HepG2 (cell line): Measurements from ENCODE around the gene MEI1. TPM values are rescaled to one million over a fixed set of nuclear protein-coding genes. Genes with fewer than 3 reads are reported as not detected.

Source experiments
- FOXO4 ChIP-seq: sonication (generic); formaldehyde crosslinking; conservative IDR thresholded peaks from 2 replicates; pipeline ENCODE4 v1.8.1; 2023; ENCODE audit warnings: missing genetic modification reagents
- HOXA7 ChIP-seq: sonication (generic); formaldehyde crosslinking; IDR thresholded peaks from 2 replicates; pipeline ENCODE4 v1.8.1; 2022; ENCODE audit warnings: mild to moderate bottlenecking, missing genetic modification reagents, moderate library complexity
- MXI1 ChIP-seq: IDR thresholded peaks from 3 replicates; pipeline ENCODE4 v1.6.1; 2012; ENCODE audit warnings: low read depth, low read length, inconsistent platforms, borderline replicate concordance
- SMYD3 ChIP-seq: sonication (generic); formaldehyde crosslinking; IDR thresholded peaks from 2 replicates; pipeline ENCODE4 v1.8.1; 2023; ENCODE audit warnings: mild to moderate bottlenecking, missing genetic modification reagents
- SNRNP70 ChIP-seq: fragments of 200-400 bp; formaldehyde crosslinking; IDR thresholded peaks from 2 replicates; pipeline ENCODE4 v1.6.1; 2017; ENCODE audit warnings: mild to moderate bottlenecking, low read depth, low read length, moderate library complexity
- SSRP1 ChIP-seq: IDR thresholded peaks from 2 replicates; pipeline ENCODE4 v1.6.1; 2016; ENCODE audit warnings: control low read depth
- YY1 ChIP-seq: IDR thresholded peaks from 2 replicates; pipeline ENCODE4 v1.6.1; 2011; ENCODE audit warnings: low read length, low read depth, moderate library complexity, mild to moderate bottlenecking; ENCODE audit not compliant: insufficient read depth, insufficient replicate concordance
- ZHX1 ChIP-seq: sonication (generic); formaldehyde crosslinking; IDR thresholded peaks from 2 replicates; pipeline ENCODE4 v1.8.1; 2022; ENCODE audit warnings: low read depth, mild to moderate bottlenecking, missing genetic modification reagents
- ZNF350 ChIP-seq: sonication (generic); formaldehyde crosslinking; IDR thresholded peaks from 2 replicates; pipeline ENCODE4 v1.4.0; 2020; ENCODE audit warnings: mild to moderate bottlenecking, low read depth, missing genetic modification reagents, borderline replicate concordance
- ZNF407 ChIP-seq: sonication (generic); formaldehyde crosslinking; IDR thresholded peaks from one replicate; pipeline ENCODE4 v1.5.1; 2020; ENCODE audit warnings: mild to moderate bottlenecking, missing genetic modification reagents; ENCODE audit errors: not compliant biosample characterization
- ZNF83 ChIP-seq: sonication (generic); formaldehyde crosslinking; IDR thresholded peaks from 2 replicates; pipeline ENCODE4 v1.4.0; 2020; ENCODE audit warnings: missing genetic modification reagents, mild to moderate bottlenecking, borderline replicate concordance
- ZSCAN20 ChIP-seq: sonication (generic); formaldehyde crosslinking; IDR thresholded peaks from 2 replicates; pipeline ENCODE4 v1.4.0; 2020; ENCODE audit warnings: missing genetic modification reagents, mild to moderate bottlenecking, borderline replicate concordance
- polyA plus RNA-seq, 8 experiments: library from polyadenylated mRNA; depleted of rRNA in 3 of 8; stranded (reverse) in 7 of 8; unstranded in 1 of 8; fragments of >200 nt; fragmentation: Illumina TruSeq in 4 of 8; extraction: Trizol in 4 of 8; gene quantifications; 2 replicates each; pipeline versions ENCODE4 v1.2.1 to v1.2.3, GENCODE V29; 2011 to 2016; ENCODE audit warnings: low read depth in 4 of 8, missing spikeins in 1 of 8, mixed read lengths in 1 of 8; ENCODE audit not compliant: insufficient read depth in 1 of 8
- total RNA-seq, 5 experiments: library from RNA; depleted of rRNA; stranded (reverse); fragments of >200 nt; fragmentation: Illumina TruSeq; extraction: Trizol; gene quantifications; 2 replicates each; pipeline ENCODE4 v1.2.3, GENCODE V29; 2016; ENCODE audit warnings: low read depth in 1 of 5

The MEI1 gene
- total and polyA plus RNA-seq, 2 of the 13 experiments (the other 11 are each of a cell fraction or from before 2014, with no cell fraction given): 0.75 to 1.9 TPM

GRCh38 chr22:41682033-41682807 is 17.1 kb upstream of the MEI1 start (continued):
- TF ChIP-seq ZNF407 (no peak), ZNF350 (CRISPR knock-in tag) (peak; percentile 73; the same call in 1 of the 2 replicates), ZNF83 (CRISPR knock-in tag) (0 out of 2 replicates have a peak, but pooled peaks have one; percentile 84), ZSCAN20 (no peak), HOXA7 (CRISPR knock-in tag) (no peak), ZHX1 (peak; percentile 98), FOXO4 (CRISPR knock-in tag) (no peak), SMYD3 (CRISPR knock-in tag) (no peak), SNRNP70 (no peak), MXI1 (peak; percentile 83; the same call in 1 of the 3 replicates), SSRP1 (no peak), YY1 (no peak)
